BJ (cell line): ENCODE results near the gene GPS2. TPM values are rescaled to one million over a fixed set of nuclear protein-coding genes. Genes with fewer than 3 reads are reported as not detected.

Source experiments
- CTCF ChIA-PET: fragments of 350-600 bp; formaldehyde crosslinking; extraction: SDS; loops from one replicate; lab custom pipeline; 2021; ENCODE audit warnings: antibody characterized with exemption, inconsistent platforms; lab: Yijun Ruan, JAX
- POLR2A ChIA-PET: fragments of 300-600 bp; sonication (Branson Sonifier 250); formaldehyde crosslinking; extraction: SDS; loops from one replicate; lab custom pipeline; 2021; ENCODE audit warnings: antibody characterized with exemption; lab: Charles Lee
- DNase-seq: peaks from one replicate; pipeline ENCODE4 v3.0.0-alpha.2; 2011; ENCODE audit warnings: low read depth
- H3K27me3 ChIP-seq: 2 replicates; pipeline ENCODE4 v1.6.0; 2011; ENCODE audit warnings: low read length; ENCODE audit not compliant: control insufficient read depth, insufficient read depth
- H3K36me3 ChIP-seq: 2 replicates; pipeline ENCODE4 v1.5.1; 2011; ENCODE audit warnings: low read length; ENCODE audit not compliant: control insufficient read depth, insufficient read depth
- H3K4me3 ChIP-seq: 2 replicates; pipeline ENCODE4 v1.5.1; 2011; ENCODE audit warnings: low read depth, mild to moderate bottlenecking, control low read depth, low read length
- CTCF ChIP-seq: IDR thresholded peaks from 2 replicates; pipeline ENCODE4 v1.5.1; 2011; ENCODE audit warnings: low read depth, mild to moderate bottlenecking, control low read depth, inconsistent platforms, low read length, moderate library complexity; ENCODE audit not compliant: insufficient read depth
- polyA plus RNA-seq: library from polyadenylated mRNA; depleted of rRNA; stranded (reverse); fragments of >200 nt; gene quantifications from 2 replicates; pipeline ENCODE4 v1.2.3, GENCODE V29; 2011

The GPS2 gene
- polyA plus RNA-seq, 1 experiment, result 37.4 TPM

GRCh38 chr17:7308625-7309433 is 6.3 kb downstream of the GPS2 start:
- POLR2A ChIA-PET, result no interaction called here
- peaks cover 33% of the 10 kb centered on the region for H3K36me3 ChIP-seq
- CTCF ChIA-PET, result interaction anchor here (0.6 to 1.6 kb wide), 7 partner anchors 13 to 66 kb away, joined by 3 to 7 read pairs (median 3); partner anchors contain the start of genes GABARAP, NEURL4 and SLC2A4
- no peak for TF ChIP-seq CTCF
- H3K27me3 ChIP-seq, result no peaks in the 10 kb centered on the region
- DNase-seq, result peak; percentile 38
- peak overlapping the region; percentile 71 for H3K4me3 ChIP-seq

- H3K4me3 ChIP-seq, result peak overlapping the region; percentile 71
- DNase-seq, result no peak
- TF ChIP-seq CTCF, result no peak
- H3K27me3 ChIP-seq, result no peaks in the 10 kb centered on the region
- POLR2A ChIA-PET, result no interaction called here
- peaks cover 26% of the 10 kb centered on the region for H3K36me3 ChIP-seq
- CTCF ChIA-PET, result interaction anchor here (0.6 to 1.6 kb wide), 2 partner anchors 12 to 65 kb away, joined by 3 to 7 read pairs; partner anchors contain the start of gene GABARAP
Observed at GRCh38 chr17:7307686-7308624, 7.2 kb downstream of the GPS2 start.

GRCh38 chr17:7306911-7307685 is 8.1 kb downstream of the GPS2 start, which contains the start of gene EIF5A:
Gene EIF5A, plus strand, starts transcription at chr17:7307628. Its CDS starts 2,008 bp downstream, at chr17:7309636.
- Histone ChIP-seq H3K27me3 (no peaks in the 10 kb centered on the region; the same call in 1 of the 2 replicates), H3K36me3 (peaks cover 19% of the 10 kb centered on the region), H3K4me3 (peak within 1 kb of the TSS; percentile 71)
- DNase-seq, result peak; percentile 100
- TF ChIP-seq CTCF, result no peak
- CTCF ChIA-PET, result interaction anchor here (1.3 to 2.2 kb wide), 2 partner anchors 11 to 87 kb away, joined by 3 to 15 read pairs; partner anchors contain the start of genes ACADVL and DLG4
- POLR2A ChIA-PET, result no interaction called here

GRCh38 chr17:7304179-7304578 is 11.0 kb downstream of the GPS2 start:
- no peak for DNase-seq
- ChIA-PET CTCF (interaction anchor here (1.7 kb wide), 1 partner anchor 258 kb away, joined by 7 read pairs; no protein-coding TSS in a partner anchor), POLR2A (no interaction called here)
- no peak for TF ChIP-seq CTCF
- H3K27me3 ChIP-seq, result peaks cover 2% of the 10 kb centered on the region; the same call in 1 of the 2 replicates
- H3K4me3 ChIP-seq, result no peak overlapping the region
- H3K36me3 ChIP-seq, result no peaks in the 10 kb centered on the region
